Measurements from ENCODE around the gene RFXANK. TPM values are rescaled to one million over a fixed set of nuclear protein-coding genes. Genes with fewer than 3 reads are reported as not detected.

Gene RFXANK
- total RNA-seq, 1 donor from 2014 or later = 111 TPM

- H3K4me3 Mint-ChIP-seq = peak overlapping the region; percentile 64
- no peaks in the 10 kb centered on the region for H3K9me3 Mint-ChIP-seq
- H3K36me3 Mint-ChIP-seq (ENCODE audit: low read depth) = no peaks in the 10 kb centered on the region
- H3K4me1 Mint-ChIP-seq = peaks cover 23% of the 10 kb centered on the region
- H3K27ac Mint-ChIP-seq (ENCODE audit: unreplicated experiment) = no peak overlapping the region
- no peak for TF ChIP-seq CTCF (conservative IDR thresholded peaks at IDR 0.05)
- no peak for DNase-seq (ENCODE audit: low read depth, low spot score)
- H3K27me3 Mint-ChIP-seq (ENCODE audit: low read depth) = peaks cover 47% of the 10 kb centered on the region
These were observed 13.7 kb downstream of the RFXANK start for GRCh38 chr19:19205416-19206410.

- no peak for TF ChIP-seq CTCF (conservative IDR thresholded peaks at IDR 0.05)
- Mint-ChIP-seq H3K4me1 (peaks cover 23% of the 10 kb centered on the region), H3K36me3 (ENCODE audit: low read depth) (no peaks in the 10 kb centered on the region), H3K27me3 (ENCODE audit: low read depth) (peaks cover 57% of the 10 kb centered on the region), H3K27ac (ENCODE audit: unreplicated experiment) (peak overlapping the region; percentile 84), H3K4me3 (peak overlapping the region; percentile 16), H3K9me3 (no peaks in the 10 kb centered on the region)
- no peak for DNase-seq (ENCODE audit: low read depth, low spot score)
These were observed 14.9 kb downstream of the RFXANK start for GRCh38 chr19:19206938-19207337.

- TF ChIP-seq CTCF (conservative IDR thresholded peaks at IDR 0.05) = no peak
- peaks cover 67% of the 10 kb centered on the region for H3K27me3 Mint-ChIP-seq (ENCODE audit: low read depth)
- H3K27ac Mint-ChIP-seq (ENCODE audit: unreplicated experiment) = no peak overlapping the region
- no peak for DNase-seq (ENCODE audit: low read depth, low spot score)
- peak overlapping the region; percentile 34 for H3K4me3 Mint-ChIP-seq
- H3K4me1 Mint-ChIP-seq = peaks cover 13% of the 10 kb centered on the region
- H3K36me3 Mint-ChIP-seq (ENCODE audit: low read depth) = no peaks in the 10 kb centered on the region
- H3K9me3 Mint-ChIP-seq = no peaks in the 10 kb centered on the region
These were observed 15.8 kb downstream of the RFXANK start for GRCh38 chr19:19207637-19208572.

- TF ChIP-seq CTCF (conservative IDR thresholded peaks at IDR 0.05) = no peak
- H3K4me3 Mint-ChIP-seq = no peak overlapping the region
- H3K36me3 Mint-ChIP-seq (ENCODE audit: low read depth) = no peaks in the 10 kb centered on the region
- H3K27ac Mint-ChIP-seq (ENCODE audit: unreplicated experiment) = no peak overlapping the region
- H3K4me1 Mint-ChIP-seq = peaks cover 18% of the 10 kb centered on the region
- peaks cover 75% of the 10 kb centered on the region for H3K27me3 Mint-ChIP-seq (ENCODE audit: low read depth)
- DNase-seq (ENCODE audit: low read depth, low spot score) = no peak
- H3K9me3 Mint-ChIP-seq = no peaks in the 10 kb centered on the region
These were observed 17.3 kb downstream of the RFXANK start for GRCh38 chr19:19209372-19209771.
